OCI-LY3 (cell line): Measurements from ENCODE around the gene DAPP1.
"Not testable (repeated sequence)": the region's sequence is repeated elsewhere in the genome, so short reads cannot be mapped to it uniquely, and the experiment has no call there.

Source experiments
- H2AFZ ChIP-seq: fragments of 200-600, 300-600 bp; shearing (Covaris generic); 2 replicates; pipeline ENCODE4 v1.6.0; 2014; ENCODE audit warnings: antibody characterized with exemption, low read depth, low read length
- H3K27ac ChIP-seq: fragments of 200-600, 300-600 bp; sonication (generic); 2 replicates; pipeline ENCODE4 v1.5.1; 2014; ENCODE audit warnings: mild to moderate bottlenecking, low read length, moderate library complexity, mixed read lengths
- H3K27me3 ChIP-seq: fragments of 200-600, 300-600 bp; sonication (generic); 2 replicates; pipeline ENCODE4 v1.6.1; 2014; ENCODE audit warnings: low read depth, low read length, mixed read lengths
- H3K36me3 ChIP-seq: fragments of 200-600, 300-600 bp; sonication (generic); replicated peaks from 2 replicates; pipeline ENCODE3; 2014; ENCODE audit warnings: low read depth, low read length, mixed read lengths
- H3K4me1 ChIP-seq: fragments of 300-600, 200-600 bp; sonication (generic); 2 replicates; pipeline ENCODE4 v1.6.1; 2014; ENCODE audit warnings: low read length, mixed read lengths
- H3K4me2 ChIP-seq: fragments of 200-600, 300-600 bp; sonication (generic); 2 replicates; pipeline ENCODE4 v1.6.1; 2014; ENCODE audit warnings: low read length, mixed read lengths
- H3K4me3 ChIP-seq: fragments of 300-600, 200-600 bp; sonication (generic); 2 replicates; pipeline ENCODE4 v1.5.1; 2014; ENCODE audit warnings: antibody characterized with exemption, mild to moderate bottlenecking, low read length, moderate library complexity
- H3K79me2 ChIP-seq: fragments of 300-600, 200-600 bp; shearing (Covaris generic); 2 replicates; pipeline ENCODE4 v1.6.1; 2014; ENCODE audit warnings: mild to moderate bottlenecking, low read length, mixed read lengths
- H3K9ac ChIP-seq: fragments of 300-600, 200-600 bp; shearing (Covaris generic); 2 replicates; pipeline ENCODE4 v1.6.0; 2014; ENCODE audit warnings: mild to moderate bottlenecking, low read length, moderate library complexity
- H3K9me3 ChIP-seq: fragments of 200-600, 300-600 bp; shearing (Covaris generic); 2 replicates; pipeline ENCODE4 v1.6.1; 2014; ENCODE audit warnings: low read length, mixed read lengths; ENCODE audit not compliant: insufficient read depth
- H4K20me1 ChIP-seq: fragments of 200-600, 300-600 bp; sonication (generic); 2 replicates; pipeline ENCODE4 v1.6.1; 2016; ENCODE audit warnings: low read length, mixed read lengths; ENCODE audit not compliant: insufficient read depth
- EZH2phosphoT487 ChIP-seq: fragments of 200-600 bp; shearing (Covaris generic); IDR thresholded peaks from 2 replicates; pipeline ENCODE4 v1.6.1; 2018; ENCODE audit warnings: antibody characterized with exemption, mixed run types, low read depth
- TF ChIP-seq, protein P1 (sequence below): fragments of 200-600, 300-600 bp; sonication (generic); IDR thresholded peaks from 2 replicates; pipeline ENCODE4 v1.5.1; 2014; ENCODE audit warnings: antibody characterized with exemption, low read length, low read depth

The DAPP1 gene, protein sequence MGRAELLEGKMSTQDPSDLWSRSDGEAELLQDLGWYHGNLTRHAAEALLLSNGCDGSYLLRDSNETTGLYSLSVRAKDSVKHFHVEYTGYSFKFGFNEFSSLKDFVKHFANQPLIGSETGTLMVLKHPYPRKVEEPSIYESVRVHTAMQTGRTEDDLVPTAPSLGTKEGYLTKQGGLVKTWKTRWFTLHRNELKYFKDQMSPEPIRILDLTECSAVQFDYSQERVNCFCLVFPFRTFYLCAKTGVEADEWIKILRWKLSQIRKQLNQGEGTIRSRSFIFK

DNA sequence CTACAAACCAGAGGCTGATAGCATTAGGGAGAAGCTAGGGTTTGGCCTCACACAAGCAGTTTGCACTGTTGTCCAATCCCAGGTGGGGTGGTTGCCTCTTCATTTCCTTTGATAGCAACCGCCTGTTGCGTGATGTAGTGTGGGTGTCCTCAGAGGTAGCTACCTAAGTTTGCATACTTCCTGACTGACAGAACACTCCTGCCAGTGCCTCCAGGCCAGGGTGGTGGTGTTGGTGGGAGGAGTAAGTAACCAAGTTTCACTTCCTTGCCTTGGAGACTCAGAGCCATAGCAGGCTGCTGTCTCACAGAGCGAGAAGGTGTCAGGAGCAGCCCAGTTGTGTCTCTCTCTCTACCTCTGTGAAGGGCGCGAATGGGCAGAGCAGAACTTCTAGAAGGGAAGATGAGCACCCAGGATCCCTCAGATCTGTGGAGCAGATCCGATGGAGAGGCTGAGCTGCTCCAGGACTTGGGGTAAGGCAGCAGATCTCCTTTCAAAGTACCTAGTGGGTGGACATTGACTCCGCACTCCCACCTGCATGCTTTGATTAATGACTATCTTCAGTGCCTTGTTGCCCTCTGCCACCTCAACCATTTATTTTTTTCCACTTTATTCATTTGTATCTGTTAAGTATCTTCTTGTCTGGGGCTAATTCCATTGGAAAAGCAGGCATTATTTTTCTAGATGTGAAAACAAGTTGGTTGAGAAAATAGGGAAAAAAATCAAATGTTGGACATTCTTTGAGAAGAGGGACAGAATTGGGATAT is at the start of gene DAPP1:
Gene DAPP1, plus strand, starts transcription at position 283 of the 764 bp plus-strand sequence. Its CDS starts 87 bp downstream, at position 370.
- Histone ChIP-seq H3K9me3 (no peaks in the 10 kb centered on the region), H3K4me1 (peaks cover 65% of the 10 kb centered on the region), H3K4me2 (peak within 1 kb of the TSS; percentile 90), H4K20me1 (peaks cover 26% of the 10 kb centered on the region), H3K27ac (peak within 1 kb of the TSS; percentile 92), H3K79me2 (peaks cover 49% of the 10 kb centered on the region), H3K4me3 (peak within 1 kb of the TSS; percentile 91), H3K9ac (peak within 1 kb of the TSS; percentile 98), H2AFZ (peak within 1 kb of the TSS; percentile 92), H3K27me3 (no peaks in the 10 kb centered on the region), H3K36me3 (peaks cover 17% of the 10 kb centered on the region)
- no peak for TF ChIP-seq EZH2phosphoT487
- TF ChIP-seq, protein P1, sequence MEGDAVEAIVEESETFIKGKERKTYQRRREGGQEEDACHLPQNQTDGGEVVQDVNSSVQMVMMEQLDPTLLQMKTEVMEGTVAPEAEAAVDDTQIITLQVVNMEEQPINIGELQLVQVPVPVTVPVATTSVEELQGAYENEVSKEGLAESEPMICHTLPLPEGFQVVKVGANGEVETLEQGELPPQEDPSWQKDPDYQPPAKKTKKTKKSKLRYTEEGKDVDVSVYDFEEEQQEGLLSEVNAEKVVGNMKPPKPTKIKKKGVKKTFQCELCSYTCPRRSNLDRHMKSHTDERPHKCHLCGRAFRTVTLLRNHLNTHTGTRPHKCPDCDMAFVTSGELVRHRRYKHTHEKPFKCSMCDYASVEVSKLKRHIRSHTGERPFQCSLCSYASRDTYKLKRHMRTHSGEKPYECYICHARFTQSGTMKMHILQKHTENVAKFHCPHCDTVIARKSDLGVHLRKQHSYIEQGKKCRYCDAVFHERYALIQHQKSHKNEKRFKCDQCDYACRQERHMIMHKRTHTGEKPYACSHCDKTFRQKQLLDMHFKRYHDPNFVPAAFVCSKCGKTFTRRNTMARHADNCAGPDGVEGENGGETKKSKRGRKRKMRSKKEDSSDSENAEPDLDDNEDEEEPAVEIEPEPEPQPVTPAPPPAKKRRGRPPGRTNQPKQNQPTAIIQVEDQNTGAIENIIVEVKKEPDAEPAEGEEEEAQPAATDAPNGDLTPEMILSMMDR = no peak

DNA sequence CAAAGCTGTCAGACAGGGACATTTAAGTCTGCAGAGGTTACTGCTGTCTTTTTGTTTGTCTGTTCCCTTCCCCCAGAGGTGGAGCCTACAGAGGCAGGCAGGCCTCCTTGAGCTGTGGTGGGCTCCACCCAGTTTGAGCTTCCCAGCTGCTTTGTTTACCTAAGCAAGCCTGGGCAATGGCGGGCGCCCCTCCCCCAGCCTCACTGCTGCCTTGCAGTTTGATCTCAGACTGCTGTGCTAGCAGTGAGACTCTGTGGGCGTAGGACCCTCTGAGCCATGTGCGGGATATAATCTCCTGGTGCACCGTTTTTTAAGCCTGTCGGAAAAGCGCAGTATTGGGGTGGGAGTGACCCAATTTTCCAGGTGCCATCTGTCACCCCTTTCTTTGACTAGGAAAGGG is 45.8 kb upstream of the DAPP1 start:
- not testable (repeated sequence) for H3K4me3 ChIP-seq

DNA sequence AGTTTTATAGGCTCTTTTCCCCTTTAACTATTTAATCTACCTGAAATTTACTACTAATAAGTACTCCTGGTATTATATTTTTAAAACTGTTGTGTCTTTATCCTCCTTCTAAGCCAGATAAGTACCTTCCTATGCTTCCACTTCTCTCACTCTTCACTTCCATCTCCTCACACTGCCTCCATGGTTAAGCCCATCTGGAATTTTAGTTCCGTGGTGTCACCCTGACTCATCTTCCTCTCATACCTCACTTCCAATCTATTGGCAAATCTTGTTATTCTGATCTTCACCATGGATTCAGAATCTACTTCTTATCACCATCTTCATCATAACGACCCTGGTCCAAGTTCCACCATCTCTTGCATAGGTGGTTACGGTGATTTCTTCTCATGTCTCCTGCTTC is 32.7 kb upstream of the DAPP1 start:
- Histone ChIP-seq H3K4me3 (no peak overlapping the region), H3K27me3 (no peaks in the 10 kb centered on the region), H4K20me1 (no peaks in the 10 kb centered on the region), H3K9ac (no peak overlapping the region), H3K36me3 (no peaks in the 10 kb centered on the region), H3K9me3 (no peaks in the 10 kb centered on the region), H3K79me2 (no peaks in the 10 kb centered on the region), H3K4me2 (no peak overlapping the region), H3K4me1 (no peaks in the 10 kb centered on the region), H3K27ac (no peak overlapping the region), H2AFZ (no peak overlapping the region)
- TF ChIP-seq, protein P1 = no peak
- no peak for TF ChIP-seq EZH2phosphoT487

More for the DNA sequence above, 45.8 kb upstream of the DAPP1 start:
- H3K9ac ChIP-seq, H3K4me2 ChIP-seq, H4K20me1 ChIP-seq, H3K27me3 ChIP-seq, H3K36me3 ChIP-seq, H3K79me2 ChIP-seq, H3K4me1 ChIP-seq, H3K9me3 ChIP-seq, H2AFZ ChIP-seq, H3K27ac ChIP-seq: not testable (repeated sequence)

DNA sequence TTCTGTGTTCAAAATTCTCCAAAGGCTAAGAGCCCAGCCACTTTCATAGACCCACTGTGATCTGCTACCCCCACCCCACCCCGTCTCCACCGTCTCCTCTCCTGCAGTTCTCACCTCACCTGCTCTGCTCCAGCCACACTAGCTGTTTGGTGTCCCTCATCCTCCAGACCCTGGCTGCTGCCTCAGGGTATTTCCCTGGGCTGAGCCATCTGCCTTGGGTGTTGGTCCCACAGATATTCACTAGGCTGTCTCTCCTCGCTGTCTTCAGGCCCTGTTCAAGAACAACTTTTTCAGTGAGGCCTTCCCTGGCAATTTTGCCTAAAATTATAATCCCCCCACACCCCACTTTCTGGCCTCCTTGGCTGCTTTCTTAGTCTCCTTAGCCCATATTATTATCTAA is 31.8 kb upstream of the DAPP1 start:
- H4K20me1 ChIP-seq = no peaks in the 10 kb centered on the region
- no peak overlapping the region for H3K4me2 ChIP-seq
- no peaks in the 10 kb centered on the region for H3K4me1 ChIP-seq
- no peak overlapping the region for H3K27ac ChIP-seq
- H3K9ac ChIP-seq = no peak overlapping the region
- H2AFZ ChIP-seq = no peak overlapping the region
- no peak for TF ChIP-seq EZH2phosphoT487
- TF ChIP-seq, protein P1 = no peak
- no peaks in the 10 kb centered on the region for H3K79me2 ChIP-seq
- H3K9me3 ChIP-seq = no peaks in the 10 kb centered on the region
- no peak overlapping the region for H3K4me3 ChIP-seq
- no peaks in the 10 kb centered on the region for H3K27me3 ChIP-seq
- H3K36me3 ChIP-seq = no peaks in the 10 kb centered on the region
